A549 treated with RU486 at 1 μM for 4 hours (cell line): ENCODE data around the gene KLHL13. TPM values are rescaled to one million over a fixed set of nuclear protein-coding genes. Genes with fewer than 3 reads are reported as not detected.

Experiments used
- total RNA-seq: library from RNA; stranded (reverse); fragments of 200-300 nt; extraction: Qiagen RNA extraction; gene quantifications from 5 replicates; pipeline ENCODE4 v1.2.3, GENCODE V29; 2022; ENCODE audit warnings: low read depth

KLHL13 gene
- total RNA-seq: 0.29 to 0.96 TPM (median 0.38 TPM) in 5 replicates

GRCh38 chrX:118116713-118117550, at the start of gene KLHL13:
Gene KLHL13 (minus strand): TSS chrX:118116810. CDS start chrX:118028473, 88,337 bp downstream.

Other genes starting within 250 kb of the KLHL13 start
- 8.6 to 16.0 TPM (median 13.2 TPM) in 5 replicates for gene WDR44, start 229.3 kb upstream of the KLHL13 start, total RNA-seq